HG02759 (cell line): Measurements from ENCODE around the gene ZNF367.

Experiments
- ATAC-seq: cut with Tn5 transposase; IDR thresholded peaks from one replicate; pipeline ENCODE4 v1.9.1; 2021; ENCODE audit warnings: mild to moderate bottlenecking, moderate library complexity; ENCODE audit not compliant: unreplicated experiment

ZNF367 gene

DNA sequence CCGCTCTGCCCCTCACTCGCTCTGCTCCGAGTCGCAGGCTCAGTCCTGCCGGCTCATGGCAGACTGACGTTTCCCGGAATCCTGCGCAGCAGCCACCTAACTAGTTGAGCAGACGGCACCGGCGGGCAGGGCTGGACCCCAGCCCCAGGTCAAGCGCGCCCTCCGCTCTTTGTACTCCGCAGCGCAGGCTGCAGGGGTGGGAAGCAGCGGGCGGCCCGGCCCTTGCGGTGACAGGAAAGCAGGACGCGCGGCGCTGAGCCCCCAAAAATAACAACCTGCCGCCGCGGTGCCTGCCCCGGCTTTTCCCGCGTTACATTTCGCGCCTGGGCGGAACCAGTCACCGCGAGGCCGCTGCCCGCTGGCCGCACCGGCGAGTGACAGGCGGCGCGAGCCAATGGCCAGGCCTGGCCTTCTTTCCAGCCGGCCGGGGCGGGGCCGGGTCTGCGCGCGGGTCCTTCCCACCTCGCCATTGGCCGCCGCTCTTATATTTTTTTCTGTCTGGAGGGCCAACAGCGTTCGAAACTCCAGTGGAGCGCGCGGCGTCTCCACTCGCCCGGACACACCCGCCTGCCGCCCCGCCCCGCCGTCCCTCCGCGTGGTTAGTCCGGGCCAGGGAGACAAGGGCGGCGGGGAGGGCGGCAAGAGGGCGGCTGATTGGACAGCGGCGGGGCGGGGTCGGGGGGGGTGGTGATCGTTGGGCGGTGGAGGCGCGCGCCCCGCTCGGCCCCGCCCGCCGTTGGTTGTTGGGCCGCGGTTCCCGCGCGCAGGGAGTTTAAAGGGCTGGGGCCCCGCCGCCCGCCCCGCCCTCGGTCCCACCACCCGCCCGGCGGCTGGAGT is at the start of gene ZNF367:
Gene ZNF367 (minus strand): TSS at position 288 of the 837 bp plus-strand sequence. CDS start 338 bp downstream, outside the sequence.
- peak; percentile 74 for ATAC-seq

DNA sequence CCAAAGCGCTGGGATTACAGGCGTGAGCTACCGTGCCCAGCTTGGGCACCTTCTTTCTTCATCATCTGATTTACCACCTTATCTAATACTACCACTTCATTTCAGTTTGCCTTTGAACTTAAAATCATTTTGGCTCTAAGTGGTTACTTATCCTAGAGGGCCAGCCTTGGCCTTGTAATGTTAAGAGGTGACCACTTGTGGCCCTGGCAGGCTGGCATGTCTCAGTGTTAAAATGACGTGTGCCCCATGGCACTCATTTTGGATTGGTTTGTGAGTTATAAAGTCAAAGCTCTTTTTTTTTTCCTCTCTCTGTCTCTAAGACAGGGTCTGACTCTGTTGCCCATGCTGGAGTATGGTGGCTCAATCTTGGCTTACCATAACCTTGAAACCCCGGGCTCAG is 49.6 kb upstream of the ZNF367 start:
- ATAC-seq: no peak

DNA sequence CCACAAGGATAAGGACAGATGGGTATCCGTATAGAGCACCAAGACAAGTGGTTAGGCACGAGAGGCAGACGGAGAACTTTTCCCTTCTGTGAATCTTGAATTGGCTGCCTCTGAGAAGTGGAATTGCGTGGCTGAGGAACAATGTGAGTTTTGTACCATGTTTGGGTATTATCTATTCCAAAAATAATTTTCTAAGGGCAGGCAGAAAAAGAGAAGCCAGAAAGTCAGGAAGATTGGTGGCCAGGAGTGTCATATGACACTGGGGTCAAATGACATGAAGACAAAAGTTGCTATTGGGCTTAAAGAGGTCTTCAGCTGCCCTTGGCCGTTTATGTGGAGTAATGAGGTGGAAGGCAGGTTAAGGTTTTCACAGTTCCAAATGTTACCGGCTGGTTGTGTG is 46.3 kb upstream of the ZNF367 start:
- no peak for ATAC-seq

DNA sequence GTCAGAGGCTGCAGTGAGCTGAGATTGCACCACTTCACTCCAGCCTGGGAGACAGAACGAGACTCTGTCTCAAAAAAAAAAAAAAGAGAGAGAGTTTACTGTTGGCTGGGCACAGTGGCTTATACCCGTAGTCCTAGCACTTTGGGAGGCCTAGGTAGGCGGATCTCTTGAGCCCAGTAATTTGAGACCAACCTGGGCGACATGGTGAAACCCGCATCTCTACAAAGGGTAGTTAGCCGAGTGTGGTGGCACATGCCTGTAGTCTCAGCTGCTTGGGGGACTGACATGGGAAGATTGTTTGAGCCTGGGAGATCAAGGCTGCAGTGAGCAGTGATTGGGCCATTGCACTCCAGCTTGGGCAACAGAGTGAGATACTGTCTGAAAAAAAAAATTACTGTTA is 44.4 kb upstream of the ZNF367 start:
- ATAC-seq: no peak

DNA sequence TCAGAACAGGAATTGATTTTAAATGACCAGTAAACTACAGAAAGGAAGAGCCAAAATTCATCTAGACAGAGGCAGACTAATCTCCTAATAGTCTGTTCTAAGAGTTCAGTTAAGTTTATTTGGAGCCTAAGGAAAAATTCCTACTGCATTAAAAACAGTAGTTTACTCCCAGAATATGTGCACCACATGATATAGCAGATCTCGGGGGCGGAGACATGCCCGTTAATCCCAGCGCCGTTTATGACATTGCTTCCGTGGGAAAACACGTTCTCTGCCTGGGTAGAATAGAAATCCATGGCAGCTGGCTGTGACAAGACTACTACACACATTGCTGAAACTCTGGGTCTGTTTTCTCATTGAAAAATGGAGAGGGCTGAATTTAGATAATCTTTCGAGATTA is 43.2 kb upstream of the ZNF367 start:
- ATAC-seq: no peak

DNA sequence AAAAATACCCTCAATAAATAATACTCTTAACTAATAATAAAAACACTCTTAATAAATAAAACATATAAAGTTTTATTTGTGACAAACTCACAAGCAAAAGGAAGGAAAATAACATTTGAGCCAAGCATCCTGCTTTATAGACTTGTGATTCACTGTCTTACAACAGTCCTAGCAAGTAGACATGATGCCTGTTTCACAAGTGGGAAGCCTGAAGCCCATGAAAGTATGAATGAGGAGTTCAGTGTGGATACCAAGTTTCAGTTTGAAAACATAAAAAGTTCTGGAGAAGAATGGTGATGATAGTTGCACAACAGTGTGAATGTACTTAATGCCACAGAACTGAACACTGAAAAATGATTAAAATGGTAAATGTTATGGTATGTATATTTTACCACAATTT is 42.7 kb upstream of the ZNF367 start:
- ATAC-seq: no peak

DNA sequence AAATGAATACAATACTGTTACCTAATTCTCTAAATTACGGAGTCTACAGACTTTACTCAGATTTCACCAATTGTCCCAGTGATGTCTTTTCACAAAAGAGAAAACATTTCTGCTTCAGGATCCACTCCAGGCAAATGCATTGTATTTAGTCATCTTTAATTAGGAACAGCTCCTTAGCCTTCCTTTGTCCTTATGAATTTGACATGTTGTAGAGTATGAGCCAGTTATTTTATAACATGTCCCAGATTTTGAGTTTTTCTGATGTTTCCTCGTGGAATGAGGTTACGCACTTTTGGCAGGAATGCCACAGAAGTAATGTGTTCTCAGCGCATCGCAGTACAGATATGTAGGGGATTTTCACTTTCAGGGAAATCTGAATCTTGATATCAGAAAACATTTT is 42.3 kb upstream of the ZNF367 start:
- ATAC-seq: no peak

DNA sequence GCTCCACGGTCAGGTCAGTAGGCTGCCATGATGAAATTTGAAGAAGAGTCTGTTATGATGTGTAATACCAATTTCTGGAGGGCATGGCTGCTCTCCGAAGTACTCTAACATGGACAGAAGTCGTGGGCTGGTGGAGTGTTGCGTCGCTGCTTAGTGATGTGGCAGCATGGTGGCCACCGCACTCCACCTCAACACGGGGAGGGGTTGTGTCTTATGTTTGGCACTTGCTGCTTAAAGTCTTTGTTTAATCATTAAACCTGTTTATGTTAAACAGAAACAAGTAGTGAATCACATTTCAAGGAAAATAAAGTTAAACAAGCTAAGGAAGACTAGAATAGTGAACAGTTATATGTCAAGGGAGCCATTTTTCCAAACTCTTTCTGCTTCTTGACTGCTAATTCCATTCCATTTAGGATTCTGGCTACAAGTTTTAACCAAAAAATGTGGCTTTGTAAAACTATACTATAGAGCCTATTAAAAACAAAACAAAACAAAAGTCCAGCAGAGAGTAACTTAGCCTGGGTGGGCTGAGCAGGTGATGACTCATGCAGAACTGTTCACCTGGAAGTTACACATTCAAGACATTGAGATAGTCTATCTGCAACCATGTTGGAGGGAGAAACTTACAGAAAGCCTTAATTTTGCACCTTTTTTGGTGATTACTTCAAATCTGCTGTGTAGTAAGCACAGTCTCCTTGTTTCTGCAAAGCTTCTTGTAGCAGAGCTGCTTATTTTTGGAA is 41.3 kb upstream of the ZNF367 start:
- ATAC-seq: no peak

DNA sequence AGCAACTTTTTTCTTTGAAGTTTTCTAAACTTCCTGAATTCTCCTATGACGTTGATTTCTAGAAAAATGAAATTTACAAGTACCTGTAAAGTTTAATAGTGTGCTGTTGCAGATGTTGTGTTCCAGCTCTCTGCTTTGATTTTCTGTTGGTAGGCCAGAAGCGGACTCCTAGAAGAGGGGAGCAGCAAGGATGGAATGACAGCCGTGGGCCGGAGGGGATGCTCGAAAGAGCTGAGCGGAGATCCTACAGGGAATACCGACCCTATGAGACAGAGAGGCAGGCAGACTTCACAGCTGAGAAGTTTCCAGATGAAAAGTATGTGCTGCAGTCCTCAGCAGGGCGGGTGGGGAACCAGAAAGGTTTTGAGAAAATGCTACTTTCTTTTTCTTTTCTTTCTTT is 40.1 kb upstream of the ZNF367 start:
- no peak for ATAC-seq

DNA sequence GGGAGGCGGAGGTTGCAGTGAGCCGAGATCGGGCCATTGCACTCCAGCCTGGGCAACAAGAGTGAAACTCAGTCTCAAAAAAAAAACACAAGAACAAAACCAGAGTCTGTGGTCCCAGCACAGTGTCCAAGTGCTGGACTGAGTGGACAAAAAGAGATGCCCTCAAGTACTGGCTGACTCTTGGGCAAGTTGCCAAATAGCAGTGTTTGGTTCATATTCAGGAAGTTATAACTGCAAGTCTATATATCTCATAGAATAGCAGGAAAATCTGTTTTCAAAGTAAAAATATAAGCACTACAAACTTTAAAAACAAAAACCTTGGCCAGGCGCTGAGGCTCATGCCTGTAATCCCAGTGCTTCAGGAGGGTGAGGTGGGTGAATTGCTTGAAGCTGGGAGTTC is 39.1 kb upstream of the ZNF367 start:
- no peak for ATAC-seq

DNA sequence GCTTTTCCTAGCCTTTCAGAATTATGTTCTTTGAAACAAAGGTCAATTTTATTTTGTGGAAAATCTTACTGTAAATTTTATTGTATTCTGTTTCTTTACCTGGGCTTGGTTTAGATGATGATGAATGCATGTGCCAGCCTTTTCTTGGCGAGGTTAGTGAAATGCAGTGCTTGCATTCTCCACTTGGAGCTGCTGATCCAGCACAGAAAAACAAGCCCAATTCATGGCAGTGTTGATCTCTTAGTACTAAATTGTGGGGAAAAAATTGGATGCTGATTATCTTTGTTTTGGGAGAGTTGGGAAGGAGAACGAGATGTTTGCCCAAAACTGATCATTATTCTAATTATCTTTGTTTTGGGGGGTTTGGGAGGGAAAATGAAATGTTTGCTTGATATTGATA is 35.5 kb upstream of the ZNF367 start:
- no peak for ATAC-seq

DNA sequence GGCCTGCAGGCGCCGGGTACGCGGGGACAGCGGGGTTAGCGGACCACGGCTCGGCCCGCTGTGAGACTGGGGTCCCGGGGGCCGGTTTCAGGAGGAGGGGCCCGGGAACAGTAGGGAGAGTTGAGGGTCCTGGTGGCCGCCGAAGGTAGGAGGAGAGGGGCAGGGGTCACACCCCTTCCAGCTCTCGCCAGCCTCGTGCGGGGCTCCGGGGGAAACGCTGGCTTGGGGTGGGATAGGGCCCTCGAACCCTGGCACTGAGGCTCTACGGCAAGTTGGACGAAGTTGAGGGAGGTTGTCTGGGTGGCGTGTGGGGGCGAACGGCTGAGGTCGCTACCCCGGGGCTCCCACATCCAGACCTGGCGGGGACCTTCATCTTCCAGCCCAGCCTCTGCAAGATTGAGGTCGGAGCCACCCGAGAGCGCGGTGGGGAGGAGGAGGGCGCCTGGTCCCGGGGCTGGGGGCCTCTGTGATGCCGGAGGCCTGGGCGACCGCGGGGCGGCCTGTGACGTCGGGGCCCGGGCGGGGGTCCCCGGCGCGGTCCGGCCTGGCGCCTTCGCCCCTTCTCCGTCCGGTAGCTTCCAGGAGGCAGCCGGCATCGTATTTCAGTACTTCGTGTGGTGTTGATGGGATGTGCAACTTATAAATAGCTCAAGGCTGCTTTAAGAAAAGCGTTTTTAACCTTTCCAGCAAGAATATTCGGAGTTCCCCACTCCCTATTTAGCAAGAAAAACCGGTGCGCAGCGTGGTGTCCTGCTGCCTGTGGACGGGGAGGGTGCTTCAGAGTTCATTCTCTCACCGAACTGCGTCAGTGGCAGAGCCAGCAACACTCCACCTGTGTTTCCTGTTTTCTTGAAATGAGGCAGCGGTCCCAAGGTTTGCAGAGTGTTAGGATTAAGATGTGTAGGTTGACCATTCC is 32.7 kb upstream of the ZNF367 start:
- ATAC-seq: peak; percentile 4

DNA sequence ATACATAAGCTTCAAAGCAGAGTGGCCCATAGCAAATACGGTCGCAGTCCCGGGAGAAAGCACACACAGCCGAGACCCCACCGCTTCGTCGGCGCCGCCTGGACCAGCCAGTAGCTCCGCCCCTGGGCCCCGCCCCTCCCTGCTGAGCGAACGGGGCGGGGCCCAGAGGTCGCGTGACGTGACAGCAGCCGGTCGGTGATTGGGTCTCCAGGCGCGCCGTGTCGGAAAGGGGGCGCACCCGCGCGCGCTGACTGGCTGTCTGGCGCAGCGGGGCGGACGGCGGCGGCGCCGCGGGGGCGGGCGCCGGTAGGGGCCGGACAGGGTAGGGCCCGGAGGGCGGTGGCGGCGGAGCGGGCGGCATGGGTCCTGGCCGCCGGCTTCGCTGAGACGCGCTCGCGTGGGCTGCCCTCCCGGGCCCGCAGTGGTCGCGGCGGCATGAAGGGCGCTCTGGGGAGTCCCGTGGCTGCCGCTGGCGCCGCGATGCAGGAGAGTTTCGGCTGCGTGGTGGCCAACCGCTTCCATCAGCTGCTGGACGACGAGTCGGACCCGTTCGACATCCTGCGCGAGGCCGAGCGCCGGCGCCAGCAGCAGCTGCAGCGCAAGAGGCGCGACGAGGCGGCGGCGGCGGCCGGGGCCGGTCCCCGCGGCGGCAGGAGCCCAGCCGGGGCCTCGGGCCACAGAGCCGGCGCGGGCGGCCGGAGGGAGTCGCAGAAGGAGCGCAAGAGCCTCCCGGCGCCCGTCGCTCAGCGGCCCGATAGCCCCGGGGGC is 31.9 kb upstream of the ZNF367 start, which contains the start of gene HABP4:
Gene HABP4 (plus strand): TSS at position 325 of the 768 bp plus-strand sequence. CDS start 111 bp downstream, at position 436.
- ATAC-seq: peak; percentile 98

DNA sequence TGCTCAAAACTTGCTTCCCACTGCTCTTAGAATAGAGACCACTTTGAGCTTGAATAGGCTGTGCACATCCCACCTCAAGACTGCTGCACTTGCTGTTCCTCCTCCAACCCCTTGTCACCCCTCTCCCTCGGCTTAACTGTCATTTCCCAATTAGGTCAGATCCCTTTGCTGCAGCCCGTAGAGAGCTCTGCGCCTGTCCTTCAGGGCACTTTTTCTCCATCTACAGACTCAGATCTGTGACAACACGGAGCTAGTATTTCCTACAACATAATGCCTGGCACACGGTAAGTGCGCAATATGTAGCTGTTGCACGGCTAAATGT is 31.3 kb upstream of the ZNF367 start:
- peak; percentile 17 for ATAC-seq

DNA sequence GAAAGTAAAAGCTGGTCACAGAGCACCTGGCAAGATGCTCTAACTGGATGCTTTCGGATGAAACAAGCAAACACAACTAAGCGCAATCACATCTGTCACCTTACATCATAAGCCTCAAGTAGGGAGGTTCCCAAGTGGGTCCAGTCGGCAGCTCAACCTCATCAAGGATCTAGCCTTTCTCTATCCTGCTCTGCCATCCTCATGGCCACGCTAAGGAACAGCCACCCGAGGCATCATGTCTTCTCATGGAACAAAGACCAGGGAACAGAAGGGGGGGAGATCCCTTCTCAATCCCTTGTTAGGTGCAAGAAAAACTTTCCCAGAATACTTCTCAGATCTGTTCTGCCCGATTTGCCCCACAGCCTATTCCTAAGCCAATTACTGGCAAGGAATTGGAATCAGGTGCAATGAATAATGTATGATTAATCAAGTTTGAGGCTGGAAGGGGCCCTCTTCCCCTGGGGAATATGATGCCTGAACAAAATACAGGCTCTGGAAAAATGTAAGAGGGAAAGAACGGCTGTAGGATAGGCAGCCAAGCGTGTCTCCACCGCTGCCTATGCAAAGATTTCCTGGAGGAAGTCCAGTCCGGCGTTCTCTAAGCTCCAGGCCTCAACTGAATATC is 30.5 kb upstream of the ZNF367 start:
- ATAC-seq: no peak

DNA sequence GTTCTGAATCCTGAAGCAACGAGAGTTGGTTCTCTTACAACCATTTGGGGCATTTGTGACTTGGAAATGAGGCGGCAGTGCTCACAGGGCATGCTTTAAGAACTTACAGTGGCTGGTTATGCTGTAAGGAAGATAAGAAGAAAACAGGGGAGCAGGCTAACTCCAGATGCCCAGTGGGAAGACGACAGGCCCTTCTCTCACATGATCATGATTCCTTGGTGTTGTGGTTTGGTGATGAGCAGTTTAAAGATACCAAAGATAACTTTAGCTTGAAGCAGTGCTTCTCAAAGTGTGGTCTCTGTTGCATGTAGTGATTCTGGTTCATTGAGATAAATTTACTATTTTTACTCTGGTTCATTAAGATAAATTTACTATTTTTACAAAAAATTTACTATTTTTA is 29.2 kb upstream of the ZNF367 start:
- ATAC-seq: no peak

DNA sequence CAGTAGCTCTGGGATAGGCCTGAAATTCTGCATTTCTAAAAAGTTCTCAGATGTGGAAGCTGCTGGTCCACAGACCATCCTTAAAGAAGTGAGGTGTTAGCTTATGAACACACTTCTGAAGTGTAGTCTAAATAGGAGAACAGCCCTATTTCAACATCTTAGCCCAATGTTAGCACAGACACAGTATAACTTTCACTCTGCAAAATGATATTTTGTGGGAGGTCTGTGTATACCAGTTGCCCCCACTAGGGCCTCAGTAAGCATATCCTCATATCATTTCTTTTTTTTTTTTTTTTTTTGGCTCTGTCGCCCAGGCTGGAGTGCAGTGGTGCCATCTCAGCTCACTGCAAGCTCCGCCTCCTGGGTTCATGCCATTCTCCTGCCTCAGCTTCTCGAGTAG is 24.3 kb upstream of the ZNF367 start:
- no peak for ATAC-seq

DNA sequence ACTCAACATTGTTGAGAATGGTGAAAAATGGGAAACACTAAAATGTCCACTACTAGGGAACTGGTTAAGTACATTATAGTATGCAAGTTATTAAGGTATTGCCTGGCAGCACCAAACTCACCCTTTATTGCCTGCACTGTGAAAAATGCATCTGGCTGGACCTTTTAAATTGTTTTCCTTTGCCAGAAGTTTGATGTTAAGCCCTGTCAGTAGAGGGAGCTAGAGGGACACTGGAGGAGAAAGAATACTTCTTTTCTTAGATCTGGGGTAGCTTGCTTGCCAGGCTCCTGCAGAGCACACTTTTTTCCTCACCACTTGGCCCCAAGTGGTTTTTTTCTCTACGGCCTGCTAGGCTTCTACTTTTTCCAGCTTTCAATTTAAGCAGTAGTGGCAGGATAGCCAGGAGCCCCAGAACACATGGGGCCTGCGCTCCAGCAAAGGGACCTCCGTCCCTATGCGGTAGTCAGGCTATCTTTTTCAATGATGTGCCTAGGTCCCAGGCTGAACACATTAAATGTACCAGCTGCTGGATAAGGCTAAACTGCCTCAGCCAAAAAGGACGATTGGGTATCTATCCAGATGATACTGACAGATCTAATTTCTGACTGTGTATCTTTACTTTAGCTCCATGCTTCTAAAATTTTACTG is 23.8 kb upstream of the ZNF367 start:
- ATAC-seq: no peak

DNA sequence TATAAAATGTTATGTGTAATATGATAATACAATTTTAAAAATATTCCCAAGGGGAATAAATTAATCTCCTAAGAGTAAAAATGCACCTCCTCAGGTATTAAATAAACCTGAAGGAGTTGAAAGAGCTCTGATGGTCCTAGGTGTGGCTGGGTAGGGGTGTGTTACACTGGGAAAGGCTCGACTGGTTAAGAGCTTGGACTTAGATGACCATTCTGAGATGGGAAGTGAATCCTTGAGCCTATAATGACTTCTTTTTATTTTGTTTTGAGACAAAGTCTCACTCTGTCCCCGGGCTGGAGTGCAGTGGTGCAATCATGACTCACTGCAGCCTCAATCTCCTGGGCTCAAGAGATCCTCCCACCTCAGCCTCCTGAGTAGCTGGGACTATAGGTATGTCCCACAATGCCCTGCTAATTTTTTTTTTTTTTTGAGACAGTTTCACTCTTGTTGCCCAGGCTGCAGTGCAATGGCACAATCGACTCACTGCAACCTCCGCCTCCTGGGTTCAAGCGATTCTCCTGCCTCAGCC is 22.6 kb upstream of the ZNF367 start:
- no peak for ATAC-seq
